Measurements from ENCODE around the gene LEP. TPM values are rescaled to one million over a fixed set of nuclear protein-coding genes. Genes with fewer than 3 reads are reported as not detected.

Gene LEP
- total RNA-seq, 4 donors from 2014 or later = 206 to 1,039 (median 584) TPM

DNA sequence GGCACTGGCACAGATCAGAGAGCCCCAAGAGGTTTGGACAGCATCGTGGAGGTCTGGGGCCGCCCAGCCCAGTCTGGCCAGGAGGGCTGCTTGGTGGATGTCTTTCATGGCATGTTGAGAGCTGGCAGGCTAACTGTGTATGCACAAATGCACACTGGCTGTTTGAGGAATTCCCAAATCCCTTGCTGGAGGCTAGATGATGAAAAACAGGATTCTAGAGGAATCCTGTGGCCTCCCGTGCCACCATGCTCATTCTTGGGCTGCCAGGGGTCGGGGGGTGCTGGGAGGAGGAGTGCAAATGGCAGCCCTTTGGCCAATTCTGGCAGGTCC, 26.5 kb downstream of the LEP start:
- TF ChIP-seq CTCF (IDR thresholded peaks at IDR 0.05; ENCODE audit: low read depth) = no peak

- no peak for TF ChIP-seq CTCF (IDR thresholded peaks at IDR 0.05; ENCODE audit: low read depth)
Observed at GRCh38 chr7:128268233-128268632, 27.2 kb downstream of the LEP start.

- no peak for TF ChIP-seq CTCF (IDR thresholded peaks at IDR 0.05; ENCODE audit: low read depth)
Observed at GRCh38 chr7:128270826-128271272, 29.8 kb downstream of the LEP start.

DNA sequence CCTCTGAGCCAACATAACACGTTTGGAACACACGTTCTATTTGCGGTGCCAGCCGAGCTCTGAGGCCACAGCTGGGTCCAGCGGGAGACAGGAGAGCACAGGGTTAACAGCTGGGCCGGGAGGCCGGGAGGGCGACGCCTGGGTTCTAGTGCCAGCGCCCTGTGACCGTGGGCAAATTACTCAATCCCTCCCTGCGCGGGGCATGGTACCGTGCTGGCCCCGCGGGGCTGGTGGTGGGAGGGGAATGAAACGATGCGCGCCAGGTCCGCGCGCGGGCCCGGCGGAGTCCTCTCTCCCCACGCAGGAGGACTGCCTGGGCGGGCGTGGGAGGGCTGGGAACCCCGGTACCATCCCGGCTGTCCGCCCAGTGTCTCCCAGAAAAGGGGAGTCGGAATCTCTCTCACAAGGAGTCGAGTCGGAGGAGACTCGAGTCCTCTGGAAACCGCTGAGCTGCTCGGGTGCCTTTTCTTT, 30.4 kb downstream of the LEP start:
- no peak for TF ChIP-seq CTCF (IDR thresholded peaks at IDR 0.05; ENCODE audit: low read depth)

DNA sequence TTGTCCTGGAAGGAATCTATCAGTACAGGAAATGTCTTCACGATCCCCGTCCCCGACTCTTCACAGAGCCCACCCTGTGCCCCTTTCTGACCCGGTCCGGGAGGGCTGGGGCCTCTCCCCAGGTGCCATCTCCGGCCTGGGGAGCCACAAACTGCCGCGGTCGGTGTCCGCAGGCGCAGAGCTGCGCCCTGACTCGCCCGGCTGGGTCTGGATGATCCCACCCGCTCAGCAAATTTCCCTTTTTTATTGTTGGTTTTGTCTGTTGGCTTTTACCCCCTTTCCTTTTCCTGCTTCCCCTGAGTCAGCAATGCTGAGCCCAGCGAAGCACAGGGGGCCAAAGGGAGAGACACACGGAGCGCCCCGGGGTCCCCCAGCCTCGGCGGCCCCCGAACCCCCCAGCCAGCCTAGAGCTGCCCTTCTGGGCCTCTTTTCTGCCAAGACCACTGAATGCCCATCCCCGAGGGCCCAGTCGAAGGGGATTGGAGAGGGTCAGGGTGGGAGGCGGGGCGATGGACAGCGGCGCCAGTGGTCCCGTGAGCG, 30.9 kb downstream of the LEP start:
- no peak for TF ChIP-seq CTCF (IDR thresholded peaks at IDR 0.05; ENCODE audit: low read depth)

DNA sequence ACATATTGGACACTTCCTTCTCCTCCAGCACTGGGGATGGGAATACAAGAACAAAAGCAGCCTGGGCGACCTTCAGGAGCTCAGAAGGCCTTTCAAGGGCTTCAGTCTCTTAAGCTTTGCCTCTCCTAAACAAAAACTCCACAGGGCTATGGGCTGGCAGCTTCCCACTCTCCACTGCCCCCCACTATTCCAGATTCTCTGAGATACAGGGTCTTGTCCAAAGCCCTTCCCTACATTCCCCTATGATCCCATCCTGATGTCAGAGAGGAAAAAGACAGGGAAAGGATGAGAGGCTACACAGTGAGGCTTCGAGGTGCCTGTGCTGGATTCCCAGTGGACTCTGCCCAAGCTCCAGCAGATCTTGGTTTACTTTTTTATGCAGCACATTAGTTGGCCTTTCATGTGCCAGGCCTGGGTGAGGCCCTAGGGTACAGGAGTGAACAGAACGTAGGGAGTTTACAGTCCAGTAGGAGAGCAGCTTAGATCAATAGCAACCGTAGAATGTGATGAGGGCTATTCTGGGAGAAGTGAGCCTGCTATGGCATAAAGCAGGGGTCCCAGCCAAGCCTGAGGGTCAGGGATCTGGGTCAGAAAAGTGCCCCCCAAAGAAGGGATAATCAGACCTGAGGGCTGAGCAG, 33.3 kb downstream of the LEP start:
- TF ChIP-seq CTCF (IDR thresholded peaks at IDR 0.05; ENCODE audit: low read depth) = no peak

- no peak for TF ChIP-seq CTCF (IDR thresholded peaks at IDR 0.05; ENCODE audit: low read depth)
Observed at GRCh38 chr7:128274884-128275603, 34.0 kb downstream of the LEP start.
